HG02588 (cell line): Measurements from ENCODE around the gene KRTAP7-1.

Source experiments
- ATAC-seq: cut with Tn5 transposase; IDR thresholded peaks from one replicate; pipeline ENCODE4 v1.9.1; 2021; ENCODE audit warnings: mild to moderate bottlenecking, moderate library complexity; ENCODE audit not compliant: unreplicated experiment

The KRTAP7-1 gene

GRCh38 chr21:30829659-30830058 lies at the start of gene KRTAP7-1:
Gene KRTAP7-1, minus strand, starts transcription at chr21:30829759. Its CDS starts 61 bp downstream, at chr21:30829698.
- ATAC-seq = no peak

- no peak for ATAC-seq
Measured at GRCh38 chr21:30874526-30874925, 45.0 kb upstream of the KRTAP7-1 start.

- ATAC-seq = no peak
Measured at GRCh38 chr21:30847627-30848500, 18.3 kb upstream of the KRTAP7-1 start.

- ATAC-seq = no peak
Measured at GRCh38 chr21:30842990-30843389, 13.4 kb upstream of the KRTAP7-1 start.

- ATAC-seq = no peak
Measured at GRCh38 chr21:30839304-30839703, 9.7 kb upstream of the KRTAP7-1 start.

- ATAC-seq = no peak
Measured at GRCh38 chr21:30838536-30838935, 9.0 kb upstream of the KRTAP7-1 start.

GRCh38 chr21:30831194-30831765 lies 1.7 kb upstream of the KRTAP7-1 start:
- ATAC-seq = no peak

- no peak for ATAC-seq
Measured at GRCh38 chr21:30818837-30819610, 10.5 kb downstream of the KRTAP7-1 start.

GRCh38 chr21:30813174-30813573 lies 16.4 kb downstream of the KRTAP7-1 start, which contains the start of gene KRTAP8-1:
Gene KRTAP8-1, minus strand, starts transcription at chr21:30813274. Its CDS starts 54 bp downstream, at chr21:30813220.
- ATAC-seq = no peak

- ATAC-seq = no peak
Measured at GRCh38 chr21:30800605-30801004, 29.0 kb downstream of the KRTAP7-1 start.

GRCh38 chr21:30793581-30794314 lies 35.8 kb downstream of the KRTAP7-1 start:
- ATAC-seq = no peak

GRCh38 chr21:30779249-30779648 lies 50.3 kb downstream of the KRTAP7-1 start:
- no peak for ATAC-seq
